GM21390 (cell line): ENCODE results near the gene CELF4.
"Not testable (repeated sequence)": the region's sequence is repeated elsewhere in the genome, so short reads cannot be mapped to it uniquely, and the experiment has no call there.

Experiments used
- ATAC-seq: cut with Tn5 transposase; IDR thresholded peaks from one replicate; pipeline ENCODE4 v1.9.1; 2021; ENCODE audit not compliant: unreplicated experiment

CELF4 gene

DNA sequence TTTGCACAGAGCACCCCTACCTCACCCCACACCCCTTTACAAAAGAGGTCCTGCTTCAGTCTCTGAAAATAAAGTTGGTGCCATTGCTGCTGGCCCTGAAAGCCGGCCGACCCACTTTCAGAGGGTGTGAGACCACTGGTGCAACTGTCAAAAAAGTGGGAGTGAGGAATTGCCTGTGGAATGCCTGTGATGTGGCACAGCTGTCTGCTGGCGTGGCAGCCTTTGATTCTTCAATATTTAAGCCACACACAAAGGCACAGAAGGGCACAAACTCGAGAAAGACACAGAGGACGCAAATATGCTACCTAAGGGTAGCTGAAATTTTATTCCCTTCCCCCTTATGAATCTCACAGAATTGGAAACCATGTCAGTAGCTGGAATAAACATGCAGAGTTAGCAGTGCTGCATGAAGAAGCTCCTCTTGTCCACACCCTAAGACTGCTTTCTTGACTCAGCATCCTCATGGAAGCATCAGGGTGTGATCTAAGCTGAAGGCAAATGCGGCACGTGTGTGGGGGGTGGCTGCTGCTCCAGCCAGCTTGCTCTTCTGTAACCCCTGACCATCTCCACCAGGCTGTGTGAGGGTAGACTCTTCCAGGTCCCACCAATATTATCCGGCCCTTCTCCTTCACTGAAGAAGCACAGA, 92.3 kb downstream of the CELF4 start:
- no peak for ATAC-seq

DNA sequence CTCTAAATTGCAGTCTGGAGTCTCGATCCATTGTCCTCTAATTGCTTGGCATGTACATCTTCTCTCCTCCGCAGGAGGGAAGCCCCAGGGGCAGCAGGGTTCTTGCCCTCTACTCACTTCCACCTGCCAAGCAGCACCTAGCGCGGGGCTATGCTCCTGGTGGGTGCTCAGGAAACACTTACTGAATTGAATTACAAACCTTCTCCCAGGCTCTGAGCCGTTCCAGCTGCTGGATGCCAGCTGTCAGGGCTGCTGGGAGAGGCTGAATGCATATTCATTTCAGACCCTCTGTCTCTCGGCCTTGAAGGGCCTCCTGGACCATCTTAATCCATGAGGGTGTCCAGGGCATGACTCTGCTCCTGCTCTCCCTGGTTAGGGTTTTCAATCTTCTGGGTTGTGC, 94.0 kb downstream of the CELF4 start:
- no peak for ATAC-seq

DNA sequence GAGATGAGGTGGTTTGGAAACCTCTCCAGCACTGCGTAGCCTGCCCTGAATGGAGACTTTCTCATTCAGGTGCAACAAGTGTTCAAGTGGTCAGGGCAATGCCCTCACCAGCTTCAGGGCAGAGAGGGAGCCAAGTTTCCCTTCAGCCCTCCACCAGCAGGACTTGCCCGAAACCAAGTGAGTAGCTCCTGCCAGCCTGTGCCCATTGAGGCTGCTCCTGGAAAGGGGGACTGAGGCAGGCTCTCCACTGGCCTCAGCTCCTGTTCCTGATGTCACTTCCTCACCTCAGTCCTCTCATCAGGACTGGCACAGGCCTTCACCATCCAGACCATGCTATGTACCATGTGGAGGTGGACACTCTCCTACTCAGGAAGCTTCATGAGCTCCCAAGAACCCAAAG, 94.6 kb downstream of the CELF4 start:
- no peak for ATAC-seq

DNA sequence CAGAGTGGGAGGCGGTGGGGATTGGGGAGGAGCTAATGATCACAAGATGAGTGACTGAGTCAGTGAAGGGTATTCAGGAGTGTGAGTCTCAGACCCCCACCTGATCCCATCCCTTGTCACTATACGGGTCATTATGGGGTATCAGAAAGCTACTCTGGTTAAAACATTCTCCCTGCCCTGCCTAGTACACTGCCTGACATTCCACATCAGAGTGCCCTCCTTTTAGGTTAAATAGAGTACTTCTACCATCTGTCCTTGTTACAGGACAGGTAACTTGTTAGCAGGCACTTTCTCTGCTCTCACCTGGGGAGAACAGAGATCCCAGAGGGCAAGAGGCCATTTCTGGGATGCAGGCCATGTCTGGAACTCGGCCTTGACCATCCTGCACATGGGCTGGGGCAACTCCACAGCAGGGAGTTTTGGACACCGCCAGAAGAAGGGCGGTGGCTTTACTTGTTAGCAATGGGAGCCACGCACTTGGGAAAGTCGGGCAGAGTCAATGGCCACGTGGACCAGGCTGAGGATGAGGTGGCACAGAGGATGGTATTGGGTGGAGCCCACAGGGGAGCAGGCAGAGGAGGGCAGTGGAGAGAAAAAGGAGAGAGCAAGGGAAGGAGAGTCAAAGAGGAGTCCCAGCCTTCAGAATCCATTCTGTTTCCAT, 98.5 kb downstream of the CELF4 start:
- no peak for ATAC-seq

DNA sequence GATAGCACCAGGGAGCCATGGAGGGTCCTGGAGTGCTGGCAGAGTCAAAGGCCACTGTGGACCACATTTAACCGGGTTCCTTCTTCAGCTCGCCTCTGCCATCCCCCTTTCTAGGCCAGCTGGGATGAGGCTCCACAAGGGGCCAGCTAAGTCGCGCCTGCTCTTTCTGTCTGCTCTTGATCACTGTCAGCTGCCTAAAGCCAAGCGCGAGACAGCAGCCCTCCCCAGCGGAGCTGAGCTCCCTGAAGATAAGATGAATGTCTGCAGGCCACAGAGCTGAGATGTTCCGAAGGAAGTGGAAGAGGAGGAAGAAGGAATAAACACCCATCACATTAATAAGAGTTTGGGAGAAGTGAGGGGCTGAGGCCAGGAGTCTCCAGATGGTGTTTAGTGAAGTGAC, 99.6 kb downstream of the CELF4 start:
- no peak for ATAC-seq

DNA sequence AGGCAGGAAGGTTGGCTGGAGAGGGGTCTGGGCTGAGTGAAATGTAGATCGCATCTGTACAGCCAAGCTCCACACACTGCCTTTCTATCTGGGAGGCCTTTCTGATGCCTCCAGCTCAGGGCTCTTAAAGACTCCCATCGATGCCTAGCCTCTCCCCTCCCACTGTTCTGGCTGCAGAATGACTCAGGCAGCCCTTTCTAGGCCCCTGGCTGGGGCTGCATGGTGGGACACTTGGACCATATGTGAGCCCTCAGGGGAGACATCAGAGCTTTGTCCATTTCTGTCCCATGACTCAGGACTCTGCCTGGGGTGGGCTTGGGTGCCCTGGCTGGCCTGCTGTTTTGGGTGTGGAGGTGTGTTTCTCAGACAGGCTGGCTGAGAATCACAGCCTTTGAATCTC, 101.3 kb downstream of the CELF4 start:
- ATAC-seq = no peak

DNA sequence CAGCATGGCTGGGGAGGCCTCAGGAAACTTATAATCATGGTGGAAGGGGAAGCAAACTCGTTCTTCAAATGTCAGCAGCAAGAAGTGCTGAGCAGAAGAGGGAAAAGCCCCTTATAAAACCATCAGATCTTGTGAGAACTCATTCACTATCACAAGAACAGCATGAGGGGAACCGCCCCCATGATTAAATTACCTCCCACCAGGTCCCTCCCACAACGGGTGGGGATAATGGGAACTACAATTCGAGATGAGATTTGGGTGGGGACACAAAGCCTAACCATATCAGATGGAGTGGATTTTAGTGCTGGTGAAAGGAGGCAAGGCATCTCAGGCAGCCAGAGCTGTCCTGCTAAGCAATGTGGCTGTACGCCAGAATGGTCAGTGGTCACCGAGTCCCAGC, 104.3 kb downstream of the CELF4 start:
- not testable (repeated sequence) for ATAC-seq

DNA sequence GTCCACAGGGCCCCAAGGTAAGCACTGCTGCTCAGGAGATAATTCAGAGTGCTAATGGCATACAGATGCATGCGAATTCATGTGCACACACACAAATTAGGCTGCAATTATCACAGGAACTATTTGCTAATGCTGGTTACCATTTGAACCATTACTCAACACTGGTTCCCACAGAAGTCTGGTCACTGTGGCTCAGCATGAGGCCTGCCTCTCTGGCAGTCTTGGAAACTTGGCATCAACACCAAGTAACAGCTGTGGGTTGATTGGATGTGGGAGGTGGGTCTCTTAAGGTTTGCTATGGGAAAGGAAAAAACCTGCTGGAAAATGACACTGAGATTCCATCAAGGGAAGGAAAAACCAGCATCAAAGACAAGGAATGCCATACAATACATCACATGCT, 105.0 kb downstream of the CELF4 start:
- ATAC-seq = no peak

DNA sequence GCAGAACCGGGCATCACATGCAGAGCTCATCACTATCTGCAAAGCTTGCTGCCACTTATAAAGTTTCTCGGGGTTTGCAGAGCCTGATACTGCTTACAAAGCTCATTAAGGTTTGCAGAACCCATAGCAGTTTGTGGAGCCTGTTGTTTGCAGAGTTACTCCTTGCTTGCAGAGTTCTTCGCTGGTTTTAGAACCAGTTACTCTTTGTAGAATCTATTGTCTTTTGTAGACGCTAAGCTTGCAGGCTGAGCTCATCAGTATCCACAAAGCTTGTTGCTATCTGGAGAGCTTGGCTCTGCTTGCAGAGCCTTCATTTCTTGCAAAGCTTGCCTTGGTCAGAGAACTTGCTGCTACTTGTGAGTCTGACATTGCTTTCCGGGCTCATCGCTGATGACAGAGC, 106.9 kb downstream of the CELF4 start:
- ATAC-seq = no peak

DNA sequence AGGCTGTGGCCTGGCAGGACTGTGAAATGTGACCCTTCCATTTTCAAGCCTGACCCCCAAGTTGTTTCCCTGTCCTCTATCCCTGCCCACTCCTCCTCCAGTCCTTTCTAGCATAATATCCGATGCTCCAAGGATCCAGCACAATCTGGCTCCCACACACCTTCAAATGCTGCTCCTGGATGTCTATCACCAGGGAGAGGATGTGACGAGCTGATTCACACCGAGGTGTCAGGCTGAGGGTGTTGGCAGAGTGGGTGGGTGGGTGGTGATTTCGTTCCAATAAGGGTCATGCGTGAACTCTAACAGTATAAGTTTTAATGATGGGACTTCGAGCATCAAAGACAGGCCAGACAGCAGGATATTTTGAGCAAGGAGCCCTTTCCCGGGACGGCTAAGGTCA, 107.8 kb downstream of the CELF4 start:
- no peak for ATAC-seq

DNA sequence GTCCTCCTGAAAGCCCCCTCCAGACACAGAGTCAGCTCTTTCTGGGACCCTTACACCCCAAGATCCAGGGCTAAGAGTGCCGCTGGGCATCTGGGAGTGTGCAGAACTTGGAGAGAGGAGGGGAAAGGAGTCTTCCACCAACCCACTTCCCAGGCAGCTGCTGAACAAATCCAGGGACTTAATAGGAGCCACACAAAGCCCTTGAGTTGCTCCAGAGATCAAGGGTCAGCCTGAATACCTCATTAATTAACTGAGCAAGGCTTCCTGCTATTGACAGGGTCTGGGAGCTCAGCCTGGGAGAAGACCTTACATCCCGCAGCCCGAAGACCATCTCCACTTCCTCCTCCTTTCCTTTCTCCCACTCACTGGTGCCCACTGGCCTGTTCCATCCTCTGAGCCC, 108.3 kb downstream of the CELF4 start:
- ATAC-seq = no peak

DNA sequence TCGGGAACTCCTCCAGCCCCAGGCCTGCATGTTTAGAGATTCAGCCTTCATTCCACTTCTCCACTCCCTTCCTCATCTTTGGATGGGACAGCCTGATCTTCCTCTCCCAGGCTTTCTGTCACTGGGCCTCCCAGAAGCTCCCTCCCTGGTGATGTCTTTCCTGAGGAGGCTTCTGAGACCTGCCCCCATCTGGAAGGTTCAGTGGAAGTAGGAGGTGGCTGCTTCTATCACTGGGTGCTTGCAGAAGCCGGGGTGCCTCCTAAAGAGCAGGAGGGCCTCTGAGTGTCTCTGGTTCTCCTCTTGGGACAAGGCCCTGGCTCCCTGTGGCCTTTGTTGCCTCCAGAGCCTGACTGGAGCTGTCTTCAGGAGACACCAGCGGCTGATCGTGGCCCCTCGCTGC, 108.7 kb downstream of the CELF4 start:
- ATAC-seq = no peak

DNA sequence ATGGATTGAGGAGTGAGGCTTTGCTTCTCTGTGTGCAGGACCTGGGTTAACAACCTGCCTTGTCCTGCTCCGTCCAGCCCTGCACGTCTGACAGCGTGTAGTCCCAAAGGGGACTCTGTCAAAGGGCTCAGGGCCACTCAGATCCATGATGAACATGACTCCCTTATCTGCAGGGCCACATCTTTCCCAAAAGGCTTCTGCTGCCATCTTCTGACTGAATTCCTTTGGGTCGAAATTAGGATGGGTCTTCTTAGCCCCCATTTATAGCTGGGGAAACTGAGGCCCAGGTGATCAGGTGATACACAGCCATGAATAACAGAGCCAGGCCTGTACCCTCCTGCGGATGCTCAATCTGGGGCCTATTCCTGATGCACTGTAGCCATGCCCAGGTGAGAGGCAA, 109.2 kb downstream of the CELF4 start:
- no peak for ATAC-seq

DNA sequence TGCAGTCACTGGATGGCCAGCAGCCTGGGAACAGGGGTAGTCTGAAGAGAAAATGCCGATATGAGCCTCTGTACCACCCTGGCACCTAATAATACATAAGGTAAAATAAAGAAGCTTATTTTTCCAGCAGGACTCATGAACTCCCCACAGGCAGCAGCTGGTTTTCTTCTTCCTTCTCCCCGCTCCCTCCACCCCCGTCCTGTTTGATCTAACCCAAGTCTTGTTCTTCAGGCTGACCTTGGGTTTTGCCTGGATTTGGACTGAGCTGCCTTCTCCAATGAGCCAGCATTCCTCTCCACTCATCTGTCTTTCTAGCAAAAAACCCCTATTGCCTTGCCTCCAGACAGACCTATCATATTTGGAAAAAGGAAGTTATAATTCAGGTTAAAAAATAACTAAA, 111.8 kb downstream of the CELF4 start:
- ATAC-seq = no peak

DNA sequence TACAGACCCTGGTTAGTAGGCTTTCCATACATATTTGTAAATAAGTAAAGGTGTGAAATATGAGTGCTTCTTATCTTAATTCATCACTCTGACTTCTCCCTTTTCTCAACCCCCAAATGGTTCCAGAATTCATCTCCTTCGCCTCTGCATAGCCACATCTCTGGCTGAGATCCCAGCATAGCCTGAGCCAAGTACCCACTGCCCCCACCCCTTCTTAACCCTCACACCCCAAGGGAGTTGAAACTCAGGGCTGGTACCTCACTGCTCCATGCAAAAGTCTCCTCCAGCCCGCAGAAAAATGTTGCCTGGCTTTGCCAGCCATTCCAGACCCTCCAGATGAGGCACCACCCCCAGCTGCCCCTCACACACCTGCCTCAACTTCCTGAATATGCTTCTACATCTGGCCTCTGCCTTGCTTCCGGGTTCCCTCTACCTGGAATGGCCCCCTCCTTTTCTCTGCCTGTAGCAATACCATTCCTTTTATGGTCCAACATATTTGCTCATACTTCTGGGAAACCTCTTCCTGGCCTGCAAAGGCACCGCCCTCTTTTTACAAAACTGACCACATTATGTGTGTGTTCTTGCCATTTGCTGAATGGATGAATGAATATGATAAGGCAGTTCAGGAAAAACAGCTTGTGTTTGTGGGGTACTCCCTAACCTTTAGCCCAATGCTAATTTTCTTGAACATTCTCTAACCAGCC, 112.8 kb downstream of the CELF4 start:
- ATAC-seq = no peak

DNA sequence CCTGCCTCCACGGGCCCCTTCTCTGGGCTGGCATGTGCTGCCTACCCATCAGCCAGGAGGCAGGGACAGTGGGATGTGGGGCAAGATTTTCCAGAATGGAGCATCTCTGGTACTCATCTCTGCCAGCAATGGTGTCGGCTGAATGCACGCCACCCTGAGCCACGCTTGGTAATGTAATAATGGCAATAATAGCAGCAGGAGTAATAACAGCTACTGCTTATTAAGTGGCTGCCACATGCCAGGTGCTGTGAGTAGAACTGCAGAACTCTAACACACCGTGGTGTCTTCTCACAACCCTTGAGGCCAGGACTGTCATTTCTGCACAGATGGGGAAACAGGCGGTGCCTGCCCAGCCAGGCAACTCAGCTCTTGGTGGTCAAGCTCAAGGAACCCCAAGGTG, 113.6 kb downstream of the CELF4 start:
- ATAC-seq = no peak

DNA sequence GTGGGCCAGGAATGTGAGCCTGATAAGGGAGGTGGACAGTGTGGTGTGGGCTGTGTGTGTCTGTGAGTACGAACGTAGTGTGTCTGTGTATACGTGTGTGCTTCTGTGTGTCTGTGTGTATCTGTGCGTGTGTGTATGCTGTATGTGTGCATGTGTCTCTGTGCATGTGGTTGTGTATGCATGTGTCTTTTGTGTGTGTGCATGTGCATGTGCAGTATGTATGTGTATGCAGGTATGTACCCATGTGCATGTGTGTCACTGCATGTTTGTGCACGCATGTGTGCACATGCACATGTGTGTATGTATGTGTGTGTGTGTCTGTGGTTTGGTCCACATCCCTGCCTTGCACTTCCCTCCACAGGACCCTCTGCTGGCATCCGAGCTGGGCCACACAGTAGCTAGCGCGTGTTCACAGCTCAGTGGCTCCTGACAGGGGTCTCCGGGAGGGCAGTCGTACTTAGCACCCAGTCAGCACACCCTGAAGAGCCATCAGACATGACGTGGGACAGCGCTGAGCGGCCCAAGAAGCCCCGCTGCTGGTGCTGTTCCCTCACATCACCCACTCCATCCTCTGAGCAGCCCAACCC, 114.3 kb downstream of the CELF4 start:
- no peak for ATAC-seq

DNA sequence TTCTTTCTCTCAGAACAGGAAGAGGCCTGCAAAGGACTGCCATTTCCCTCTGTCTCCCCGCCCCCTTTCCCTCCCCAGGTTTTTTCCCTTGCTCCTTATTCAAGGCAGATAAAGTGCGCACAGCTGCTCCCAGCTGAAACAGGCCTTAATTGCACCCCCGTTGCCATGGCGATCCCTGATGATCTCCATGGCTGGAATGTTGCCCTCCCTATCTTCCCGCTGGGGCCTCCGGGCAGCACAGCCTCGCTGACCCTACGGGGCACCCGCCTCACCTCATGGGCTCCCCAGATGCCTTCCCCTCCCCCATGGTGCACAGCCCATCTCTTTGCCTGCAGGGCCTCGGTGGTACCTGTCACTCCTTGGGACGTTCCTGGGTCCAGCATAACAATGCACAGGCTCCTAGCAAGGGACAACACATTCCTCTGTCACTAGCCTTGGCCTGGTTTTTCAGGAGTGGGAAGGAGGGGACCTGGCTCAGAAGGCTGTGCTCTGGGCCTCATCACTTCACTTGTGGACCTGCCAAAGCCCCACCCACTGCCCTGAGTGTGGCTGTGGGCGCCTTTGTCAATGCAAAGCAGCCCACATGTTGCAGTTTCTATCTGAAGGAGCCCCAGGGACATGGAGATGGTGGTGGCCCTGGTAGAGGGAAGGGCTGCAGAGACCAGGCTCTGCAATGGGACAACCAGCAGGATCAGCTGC, 115.0 kb downstream of the CELF4 start:
- ATAC-seq = no peak

DNA sequence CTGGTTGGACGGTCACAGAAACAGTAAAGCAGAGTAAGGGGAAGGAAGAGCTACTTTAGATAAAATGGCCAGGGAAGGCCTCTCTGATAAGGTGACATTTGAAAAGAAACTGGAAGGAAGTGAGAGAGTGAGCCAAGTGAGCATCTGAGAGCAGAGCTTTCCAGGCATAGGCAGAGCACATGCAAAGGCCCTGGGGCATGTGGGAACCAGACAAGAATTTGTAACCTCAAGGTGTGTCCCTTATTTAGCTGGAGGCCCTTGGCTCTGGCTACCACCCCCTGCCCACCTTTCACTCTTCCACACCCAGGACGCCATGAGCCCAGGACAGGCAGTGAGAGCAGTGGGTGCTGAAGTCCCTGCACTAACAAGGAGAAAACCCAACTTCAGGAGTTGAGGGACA, 116.0 kb downstream of the CELF4 start:
- no peak for ATAC-seq

DNA sequence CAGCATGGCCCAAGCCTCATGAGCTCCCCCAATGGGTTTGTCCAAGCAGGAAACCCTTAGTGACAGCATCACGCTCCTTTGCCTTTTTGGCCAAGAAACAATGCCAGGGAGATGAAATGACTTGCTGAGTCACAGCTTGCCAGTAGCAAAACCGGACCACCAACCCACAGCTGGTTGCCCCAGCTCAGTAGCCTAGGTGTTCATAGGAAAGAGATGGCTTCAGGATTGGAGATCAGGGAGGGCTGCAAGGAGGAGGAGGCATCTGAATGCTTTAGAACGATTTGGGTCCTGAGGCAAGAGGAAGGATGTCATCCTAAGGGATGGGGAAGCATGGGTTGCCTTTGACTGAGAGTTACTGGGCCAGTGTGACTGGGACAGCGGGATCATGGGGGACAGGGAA, 116.7 kb downstream of the CELF4 start:
- no peak for ATAC-seq
